ENCODE data around the gene BNC1.

DNA sequence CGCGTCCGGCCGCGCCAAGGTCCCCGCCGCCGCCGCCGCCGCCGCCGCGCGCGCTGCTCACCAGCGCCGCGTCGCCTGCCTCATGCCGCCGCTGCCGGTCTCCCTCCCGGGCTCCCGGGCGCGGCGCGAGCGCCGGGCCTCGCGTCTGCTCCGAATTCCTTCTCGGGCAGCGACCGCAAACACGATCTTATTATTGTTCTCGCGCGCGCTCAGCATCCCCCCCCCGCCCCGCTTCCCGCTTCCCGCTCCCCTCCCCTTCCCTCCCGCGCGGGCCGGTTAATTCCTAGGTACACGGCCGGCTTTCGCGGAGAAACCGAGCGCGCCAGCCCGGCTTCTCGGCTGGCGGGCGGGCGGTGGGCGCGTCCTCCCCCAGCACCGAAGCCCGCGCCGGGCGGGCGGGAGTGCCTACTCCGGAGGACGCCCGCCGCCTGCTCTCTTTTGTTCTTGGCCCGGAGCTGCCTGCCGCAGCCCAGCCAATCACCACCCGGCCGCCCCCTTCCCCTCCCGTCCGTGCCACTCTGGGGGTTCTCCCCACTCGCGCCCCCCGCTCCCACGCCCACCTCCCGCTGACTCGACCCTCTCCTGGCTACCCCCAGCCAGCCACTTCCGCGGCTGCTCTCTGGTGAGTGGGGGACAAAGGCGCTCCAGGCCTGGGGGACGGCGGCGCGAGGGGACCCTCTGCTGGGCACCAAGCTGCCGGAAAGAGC, 76.7 kb downstream of the BNC1 start, which contains the start of gene HDGFL3:
- no peak for TF ChIP-seq FOS (IDR thresholded peaks at IDR 0.05; ENCODE audit: borderline replicate concordance, extremely low read depth, insufficient read length)
- TF ChIP-seq ESRRA (IDR thresholded peaks at IDR 0.05; ENCODE audit: low read length), result no peak
- TF ChIP-seq, protein P1, sequence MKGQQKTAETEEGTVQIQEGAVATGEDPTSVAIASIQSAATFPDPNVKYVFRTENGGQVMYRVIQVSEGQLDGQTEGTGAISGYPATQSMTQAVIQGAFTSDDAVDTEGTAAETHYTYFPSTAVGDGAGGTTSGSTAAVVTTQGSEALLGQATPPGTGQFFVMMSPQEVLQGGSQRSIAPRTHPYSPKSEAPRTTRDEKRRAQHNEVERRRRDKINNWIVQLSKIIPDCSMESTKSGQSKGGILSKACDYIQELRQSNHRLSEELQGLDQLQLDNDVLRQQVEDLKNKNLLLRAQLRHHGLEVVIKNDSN (IDR thresholded peaks at IDR 0.05; ENCODE audit: borderline replicate concordance, extremely low read length, insufficient read depth, low read depth, low read length), result no peak
- peak; percentile 79 for TF ChIP-seq POLR2A (IDR thresholded peaks at IDR 0.05; ENCODE audit: low read depth, low read length)
- TF ChIP-seq EGR1 (IDR thresholded peaks at IDR 0.05; ENCODE audit: borderline replicate concordance in 1 of 2, low read depth in 2 of 2, low read length in 2 of 2), result no peak
- peak; percentile 53; the same call in 1 of the 2 replicates for TF ChIP-seq POLR2AphosphoS5 (IDR thresholded peaks at IDR 0.05; ENCODE audit: low read length)
- TF ChIP-seq, protein P2, sequence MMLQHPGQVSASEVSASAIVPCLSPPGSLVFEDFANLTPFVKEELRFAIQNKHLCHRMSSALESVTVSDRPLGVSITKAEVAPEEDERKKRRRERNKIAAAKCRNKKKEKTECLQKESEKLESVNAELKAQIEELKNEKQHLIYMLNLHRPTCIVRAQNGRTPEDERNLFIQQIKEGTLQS (IDR thresholded peaks at IDR 0.05; ENCODE audit: borderline replicate concordance, extremely low read depth, low read depth, low read length), result no peak
- TF ChIP-seq, protein P3, sequence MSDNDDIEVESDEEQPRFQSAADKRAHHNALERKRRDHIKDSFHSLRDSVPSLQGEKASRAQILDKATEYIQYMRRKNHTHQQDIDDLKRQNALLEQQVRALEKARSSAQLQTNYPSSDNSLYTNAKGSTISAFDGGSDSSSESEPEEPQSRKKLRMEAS (IDR thresholded peaks at IDR 0.05; ENCODE audit: low read depth, low read length), result no peak
- no peak for TF ChIP-seq ZNF217 (IDR thresholded peaks at IDR 0.05)
- TF ChIP-seq, protein P4, sequence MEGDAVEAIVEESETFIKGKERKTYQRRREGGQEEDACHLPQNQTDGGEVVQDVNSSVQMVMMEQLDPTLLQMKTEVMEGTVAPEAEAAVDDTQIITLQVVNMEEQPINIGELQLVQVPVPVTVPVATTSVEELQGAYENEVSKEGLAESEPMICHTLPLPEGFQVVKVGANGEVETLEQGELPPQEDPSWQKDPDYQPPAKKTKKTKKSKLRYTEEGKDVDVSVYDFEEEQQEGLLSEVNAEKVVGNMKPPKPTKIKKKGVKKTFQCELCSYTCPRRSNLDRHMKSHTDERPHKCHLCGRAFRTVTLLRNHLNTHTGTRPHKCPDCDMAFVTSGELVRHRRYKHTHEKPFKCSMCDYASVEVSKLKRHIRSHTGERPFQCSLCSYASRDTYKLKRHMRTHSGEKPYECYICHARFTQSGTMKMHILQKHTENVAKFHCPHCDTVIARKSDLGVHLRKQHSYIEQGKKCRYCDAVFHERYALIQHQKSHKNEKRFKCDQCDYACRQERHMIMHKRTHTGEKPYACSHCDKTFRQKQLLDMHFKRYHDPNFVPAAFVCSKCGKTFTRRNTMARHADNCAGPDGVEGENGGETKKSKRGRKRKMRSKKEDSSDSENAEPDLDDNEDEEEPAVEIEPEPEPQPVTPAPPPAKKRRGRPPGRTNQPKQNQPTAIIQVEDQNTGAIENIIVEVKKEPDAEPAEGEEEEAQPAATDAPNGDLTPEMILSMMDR (IDR thresholded peaks at IDR 0.05 in 2 of 3, conservative IDR thresholded peaks at IDR 0.05 in 1 of 3; ENCODE audit: control insufficient read depth in 2 of 3, extremely low read depth in 1 of 3, insufficient read depth in 1 of 3, low read depth in 3 of 3, low read length in 3 of 3), result peak in 2 of 3 experiments; percentile 44 to 49; a peak in 3 of 6 replicates
- TF ChIP-seq SIN3A (IDR thresholded peaks at IDR 0.05; ENCODE audit: low read depth, low read length), result no peak
- TF ChIP-seq SMC3 (IDR thresholded peaks at IDR 0.05; ENCODE audit: borderline replicate concordance, low read length), result peak; percentile 33; the same call in 1 of the 2 replicates
- no peak for TF ChIP-seq CREB1 (IDR thresholded peaks at IDR 0.05; ENCODE audit: low read depth)
- TF ChIP-seq SMARCA5 (IDR thresholded peaks at IDR 0.05), result no peak

All from GM12878 (cell line).